Peyer's patch (tissue), 4 donors: Measurements from ENCODE around the gene EYA2.

ENCODE experiments used
- POLR2A ChIP-seq, 2 donors: fragments of 450-650 bp; IDR thresholded peaks; one replicate each; pipeline ENCODE4 v1.5.1; 2017; ENCODE audit warnings: antibody characterized with exemption in 2 of 2, mild to moderate bottlenecking in 2 of 2, moderate library complexity in 2 of 2
- TF ChIP-seq, protein P1 (sequence below), 6 experiments: fragments of 450-650 bp in 4 of 6; fragments of 200-600 bp in 2 of 6; sonication (generic) in 1 of 6; IDR thresholded peaks; one replicate each; pipeline ENCODE4 v1.5.1; 2017 to 2019; ENCODE audit warnings: antibody characterized with exemption in 6 of 6, mild to moderate bottlenecking in 3 of 6, moderate library complexity in 1 of 6

DNA sequence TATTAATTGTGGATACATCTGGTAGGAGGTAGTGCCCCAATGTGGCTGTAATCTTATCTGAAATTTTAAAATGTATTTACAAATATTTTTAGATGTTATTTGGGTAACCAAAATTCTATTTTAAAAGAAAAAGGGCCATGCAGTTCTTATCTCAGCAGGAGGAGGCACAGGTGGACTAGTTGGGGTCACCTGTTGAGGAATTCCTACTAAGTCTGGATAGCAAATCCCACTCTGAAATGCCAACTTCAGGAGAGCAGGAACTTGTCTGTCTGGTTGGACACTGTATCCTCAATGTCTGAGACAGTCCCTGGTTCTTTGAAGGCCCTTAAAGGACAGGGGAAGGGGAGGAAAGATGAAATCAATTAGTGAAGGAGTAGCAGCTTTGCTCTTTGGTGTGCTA, 82.6 kb downstream of the EYA2 start:
- TF ChIP-seq, protein P1, sequence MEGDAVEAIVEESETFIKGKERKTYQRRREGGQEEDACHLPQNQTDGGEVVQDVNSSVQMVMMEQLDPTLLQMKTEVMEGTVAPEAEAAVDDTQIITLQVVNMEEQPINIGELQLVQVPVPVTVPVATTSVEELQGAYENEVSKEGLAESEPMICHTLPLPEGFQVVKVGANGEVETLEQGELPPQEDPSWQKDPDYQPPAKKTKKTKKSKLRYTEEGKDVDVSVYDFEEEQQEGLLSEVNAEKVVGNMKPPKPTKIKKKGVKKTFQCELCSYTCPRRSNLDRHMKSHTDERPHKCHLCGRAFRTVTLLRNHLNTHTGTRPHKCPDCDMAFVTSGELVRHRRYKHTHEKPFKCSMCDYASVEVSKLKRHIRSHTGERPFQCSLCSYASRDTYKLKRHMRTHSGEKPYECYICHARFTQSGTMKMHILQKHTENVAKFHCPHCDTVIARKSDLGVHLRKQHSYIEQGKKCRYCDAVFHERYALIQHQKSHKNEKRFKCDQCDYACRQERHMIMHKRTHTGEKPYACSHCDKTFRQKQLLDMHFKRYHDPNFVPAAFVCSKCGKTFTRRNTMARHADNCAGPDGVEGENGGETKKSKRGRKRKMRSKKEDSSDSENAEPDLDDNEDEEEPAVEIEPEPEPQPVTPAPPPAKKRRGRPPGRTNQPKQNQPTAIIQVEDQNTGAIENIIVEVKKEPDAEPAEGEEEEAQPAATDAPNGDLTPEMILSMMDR (IDR thresholded peaks at IDR 0.05): no peak
- TF ChIP-seq POLR2A (IDR thresholded peaks at IDR 0.05): no peak
